ENCODE results near the gene TMEM255B. TPM values are rescaled to one million over a fixed set of nuclear protein-coding genes. Genes with fewer than 3 reads are reported as not detected.

TMEM255B gene
- total RNA-seq, 1 donor: 0.43 TPM

GRCh38 chr13:113769106-113769505, 10.1 kb downstream of the TMEM255B start:
- H3K4me3 ChIP-seq (ENCODE audit: low read depth, low read length): no peak overlapping the region
- no peak for TF ChIP-seq CTCF (IDR thresholded peaks at IDR 0.05; ENCODE audit: insufficient read depth, low read depth, low read length)

GRCh38 chr13:113769881-113770280, 10.9 kb downstream of the TMEM255B start:
- no peak for DNase-seq (ENCODE audit: low read depth)
- no peak for TF ChIP-seq CTCF (IDR thresholded peaks at IDR 0.05; ENCODE audit: insufficient read depth, low read depth, low read length)
- H3K4me3 ChIP-seq (ENCODE audit: low read depth, low read length): no peak overlapping the region

More at GRCh38 chr13:113769106-113769505, 10.1 kb downstream of the TMEM255B start:
- no peak for DNase-seq (ENCODE audit: low read depth)

- no peak for TF ChIP-seq CTCF (IDR thresholded peaks at IDR 0.05; ENCODE audit: insufficient read depth, low read depth, low read length)
- no peak for DNase-seq (ENCODE audit: low read depth)
- H3K4me3 ChIP-seq (ENCODE audit: low read depth, low read length): no peak overlapping the region
These were observed 11.4 kb downstream of the TMEM255B start for GRCh38 chr13:113770441-113770840.

GRCh38 chr13:113770937-113771336, 11.9 kb downstream of the TMEM255B start:
- TF ChIP-seq CTCF (IDR thresholded peaks at IDR 0.05; ENCODE audit: insufficient read depth, low read depth, low read length): no peak
- H3K4me3 ChIP-seq (ENCODE audit: low read depth, low read length): no peak overlapping the region
- DNase-seq (ENCODE audit: low read depth): no peak

- no peak for DNase-seq (ENCODE audit: low read depth)
- no peak for TF ChIP-seq CTCF (IDR thresholded peaks at IDR 0.05; ENCODE audit: insufficient read depth, low read depth, low read length)
- no peak overlapping the region for H3K4me3 ChIP-seq (ENCODE audit: low read depth, low read length)
These were observed 12.8 kb downstream of the TMEM255B start for GRCh38 chr13:113771709-113772331.

GRCh38 chr13:113774177-113775107, 15.4 kb downstream of the TMEM255B start:
- no peak for DNase-seq (ENCODE audit: low read depth)
- no peak overlapping the region for H3K4me3 ChIP-seq (ENCODE audit: low read depth, low read length)
- TF ChIP-seq CTCF (IDR thresholded peaks at IDR 0.05; ENCODE audit: insufficient read depth, low read depth, low read length): no peak

Measured in fibroblast of villous mesenchyme (primary cell).